BE2C (cell line): Measurements from ENCODE around the gene DLL4.

Experiments
- DNase-seq: peaks from one replicate; pipeline ENCODE4 v3.0.0-alpha.2; 2020
- H3K27me3 ChIP-seq: fragments of 250-450 bp; sonication (Bioruptor Pico); 2 replicates; pipeline ENCODE4 v1.5.1; 2020; ENCODE audit warnings: mild to moderate bottlenecking
- H3K36me3 ChIP-seq: fragments of 250-450 bp; sonication (Bioruptor Pico); 2 replicates; pipeline ENCODE4 v1.5.1; 2020; ENCODE audit warnings: mild to moderate bottlenecking
- H3K4me1 ChIP-seq: fragments of 250-450 bp; sonication (Bioruptor Pico); 2 replicates; pipeline ENCODE4 v1.5.1; 2020
- H3K4me3 ChIP-seq: 2 replicates; pipeline ENCODE4 v1.5.1; 2011; ENCODE audit warnings: low read depth, low read length
- H3K9me3 ChIP-seq: fragments of 250-450 bp; sonication (Bioruptor Pico); 2 replicates; pipeline ENCODE4 v1.5.1; 2020
- TF ChIP-seq, protein P1 (sequence below): IDR thresholded peaks from 2 replicates; pipeline ENCODE4 v1.5.1; 2012; ENCODE audit warnings: mild to moderate bottlenecking, low read depth, low read length

The DLL4 gene

GRCh38 chr15:40986820-40987219 is 57.7 kb downstream of the DLL4 start:
- Histone ChIP-seq H3K27me3 (no peaks in the 10 kb centered on the region), H3K9me3 (no peaks in the 10 kb centered on the region), H3K4me3 (no peak overlapping the region), H3K36me3 (peaks cover 88% of the 10 kb centered on the region), H3K4me1 (no peaks in the 10 kb centered on the region)
- no peak for DNase-seq
- TF ChIP-seq, protein P1, sequence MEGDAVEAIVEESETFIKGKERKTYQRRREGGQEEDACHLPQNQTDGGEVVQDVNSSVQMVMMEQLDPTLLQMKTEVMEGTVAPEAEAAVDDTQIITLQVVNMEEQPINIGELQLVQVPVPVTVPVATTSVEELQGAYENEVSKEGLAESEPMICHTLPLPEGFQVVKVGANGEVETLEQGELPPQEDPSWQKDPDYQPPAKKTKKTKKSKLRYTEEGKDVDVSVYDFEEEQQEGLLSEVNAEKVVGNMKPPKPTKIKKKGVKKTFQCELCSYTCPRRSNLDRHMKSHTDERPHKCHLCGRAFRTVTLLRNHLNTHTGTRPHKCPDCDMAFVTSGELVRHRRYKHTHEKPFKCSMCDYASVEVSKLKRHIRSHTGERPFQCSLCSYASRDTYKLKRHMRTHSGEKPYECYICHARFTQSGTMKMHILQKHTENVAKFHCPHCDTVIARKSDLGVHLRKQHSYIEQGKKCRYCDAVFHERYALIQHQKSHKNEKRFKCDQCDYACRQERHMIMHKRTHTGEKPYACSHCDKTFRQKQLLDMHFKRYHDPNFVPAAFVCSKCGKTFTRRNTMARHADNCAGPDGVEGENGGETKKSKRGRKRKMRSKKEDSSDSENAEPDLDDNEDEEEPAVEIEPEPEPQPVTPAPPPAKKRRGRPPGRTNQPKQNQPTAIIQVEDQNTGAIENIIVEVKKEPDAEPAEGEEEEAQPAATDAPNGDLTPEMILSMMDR = no peak

- peaks cover 74% of the 10 kb centered on the region for H3K36me3 ChIP-seq
- no peaks in the 10 kb centered on the region for H3K4me1 ChIP-seq
- no peaks in the 10 kb centered on the region for H3K9me3 ChIP-seq
- no peaks in the 10 kb centered on the region for H3K27me3 ChIP-seq
- TF ChIP-seq, protein P1 = no peak
- no peak overlapping the region for H3K4me3 ChIP-seq
- no peak for DNase-seq
These were observed 59.0 kb downstream of the DLL4 start for GRCh38 chr15:40988156-40988555.
